CD4-positive, alpha-beta T cell treated with Interleukin-17A for 4 hours (primary cell): Measurements from ENCODE around the gene WDR49.
"Not testable (repeated sequence)": the region's sequence is repeated elsewhere in the genome, so short reads cannot be mapped to it uniquely, and the experiment has no call there.

Experiments
- DNase-seq: peaks from one replicate; pipeline ENCODE4 v3.0.0-alpha.2; 2020; ENCODE audit warnings: mixed read lengths

WDR49 gene

DNA sequence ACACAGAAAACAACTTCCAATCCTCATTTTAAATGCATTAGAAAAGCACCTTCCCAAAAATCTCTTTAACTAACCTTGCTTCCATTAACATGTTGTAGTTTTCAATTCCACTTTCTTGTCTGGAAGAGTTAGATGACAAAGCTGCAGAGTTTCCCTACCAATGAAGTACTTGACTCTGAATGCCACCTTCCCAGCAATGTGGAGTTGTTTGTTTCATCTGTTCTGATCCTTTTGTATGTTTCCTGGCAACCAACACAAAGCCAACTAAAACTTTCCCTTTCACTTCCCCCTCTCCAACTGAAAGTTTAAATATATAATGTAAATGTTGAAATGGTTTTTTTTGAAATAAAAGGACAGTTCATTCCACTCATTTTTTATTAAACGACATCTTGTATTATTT, at the start of gene WDR49:
TSS of gene WDR49 (minus strand) at position 183 of the 400 bp plus-strand sequence. CDS start 517 bp downstream, outside the sequence.
- DNase-seq = no peak

- DNase-seq = no peak
Measured at GRCh38 chr3:167700926-167701325, 47.2 kb upstream of the WDR49 start.

- DNase-seq = no peak
Measured at GRCh38 chr3:167700046-167700445, 46.3 kb upstream of the WDR49 start.

GRCh38 chr3:167694121-167694520, 40.4 kb upstream of the WDR49 start:
- DNase-seq = no peak

GRCh38 chr3:167691366-167691765, 37.6 kb upstream of the WDR49 start:
- peak; percentile 19 for DNase-seq

DNA sequence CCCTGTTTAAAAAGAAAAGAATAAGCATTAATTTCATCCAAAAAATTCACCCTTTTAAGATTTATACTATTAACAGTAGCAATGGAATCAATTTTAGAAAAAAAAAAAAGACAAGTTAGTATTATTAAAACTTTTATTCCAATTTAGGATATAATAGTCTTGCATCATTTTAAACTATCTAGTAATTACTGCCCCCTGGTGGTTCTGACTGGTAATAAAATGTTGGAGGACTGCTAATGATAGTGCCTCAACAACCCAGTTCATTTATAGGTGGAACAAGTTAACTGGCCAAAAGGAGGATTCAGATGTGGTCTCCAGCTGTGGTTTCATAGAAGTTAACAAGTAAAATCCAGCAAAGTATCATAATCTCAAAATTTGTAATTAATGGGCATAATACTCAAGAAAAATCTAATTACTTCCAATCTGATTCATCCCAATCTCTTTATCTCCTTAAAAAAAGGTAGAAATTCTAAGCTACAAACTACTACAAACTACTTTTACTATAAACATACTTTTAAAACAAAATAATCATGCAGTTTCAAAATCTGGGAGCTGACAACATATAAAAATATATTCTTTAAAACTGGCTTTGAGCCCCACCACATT, 30.7 kb upstream of the WDR49 start:
- peak; percentile 60 for DNase-seq

DNA sequence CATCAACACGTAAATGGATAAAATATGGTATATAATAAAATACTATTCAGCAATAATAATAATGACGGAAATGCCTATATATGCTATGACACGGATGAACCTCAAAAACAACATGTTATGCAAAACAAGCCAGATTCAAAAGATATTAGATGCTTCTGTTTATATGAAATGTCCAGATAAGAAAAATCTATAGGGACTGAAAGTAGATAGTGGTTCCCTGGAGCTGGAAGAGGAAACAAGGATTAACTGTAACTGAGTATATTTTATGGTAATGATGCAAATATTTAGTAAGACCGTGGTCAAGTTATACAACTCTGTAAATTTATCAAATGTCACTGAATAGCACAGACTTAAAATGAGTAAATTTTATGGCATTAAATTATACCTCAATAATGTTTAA, 25.8 kb upstream of the WDR49 start:
- DNase-seq = no peak

DNA sequence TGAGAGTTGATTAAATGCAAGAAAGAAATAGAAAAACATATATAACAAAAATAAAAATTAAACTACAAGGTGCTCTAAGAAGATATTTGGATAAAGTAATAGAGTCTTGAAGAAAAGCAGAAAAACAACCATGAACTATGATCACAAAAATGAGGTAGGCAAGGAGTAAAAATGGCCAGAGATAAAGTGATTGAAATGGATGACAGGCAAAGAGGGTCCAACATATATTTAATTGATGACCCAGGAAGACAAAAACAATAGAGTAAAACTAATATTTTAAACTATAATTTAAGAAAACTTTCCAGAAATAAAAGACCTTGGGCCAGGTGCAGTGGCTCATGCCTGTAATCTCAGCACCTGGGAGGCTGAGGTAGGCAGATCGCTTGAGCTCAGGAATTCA, 22.1 kb upstream of the WDR49 start:
- no peak for DNase-seq

- no peak for DNase-seq
Measured at GRCh38 chr3:167673221-167673620, 19.5 kb upstream of the WDR49 start.

DNA sequence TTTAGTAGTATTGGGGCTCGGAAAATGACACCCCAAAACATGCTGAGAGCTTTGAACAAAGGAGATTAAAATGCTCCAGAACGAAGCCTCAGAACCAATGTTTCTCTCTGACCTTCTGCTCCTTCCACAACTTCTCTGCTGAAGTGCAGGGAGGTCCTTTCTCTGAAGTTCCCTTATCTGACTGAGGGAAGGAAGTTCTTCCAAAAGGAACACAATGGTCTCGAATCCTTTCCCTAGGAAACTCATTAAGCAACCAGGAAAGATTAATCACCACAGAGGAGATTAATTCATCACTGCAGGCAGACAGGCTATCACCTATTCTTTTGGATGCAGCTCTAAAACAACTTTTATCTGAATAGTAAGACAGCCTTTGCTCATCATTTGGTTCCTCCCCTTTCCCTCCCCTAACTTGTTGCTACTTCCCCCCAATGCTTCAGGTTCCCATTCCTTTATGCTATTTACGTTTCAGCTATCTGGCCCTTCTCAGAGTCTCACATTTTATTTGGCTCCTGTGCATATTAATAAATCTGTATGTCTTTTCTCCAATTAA, 18.2 kb upstream of the WDR49 start:
- DNase-seq = no peak

- DNase-seq = no peak
Measured at GRCh38 chr3:167669699-167670098, 16.0 kb upstream of the WDR49 start.

- DNase-seq = no peak
Measured at GRCh38 chr3:167668651-167669050, 14.9 kb upstream of the WDR49 start.

DNA sequence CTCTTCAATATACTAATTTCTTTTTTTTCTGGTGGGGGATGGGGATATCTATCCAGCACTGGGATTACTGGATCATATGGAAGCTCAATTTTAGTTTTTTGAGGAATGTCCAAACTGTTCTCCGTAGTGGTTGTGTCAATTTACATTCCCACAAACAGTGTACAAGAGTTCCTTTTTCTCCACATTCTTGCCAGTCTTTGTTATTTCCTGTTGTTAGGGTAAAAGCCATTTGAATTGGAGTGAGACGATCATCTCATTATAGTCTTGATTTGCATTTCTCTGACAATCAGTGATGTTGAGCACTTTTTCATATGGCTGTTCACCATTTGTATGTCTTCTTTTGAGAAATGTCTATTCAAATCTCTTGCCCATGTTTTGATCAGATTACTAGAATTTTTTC, 12.8 kb upstream of the WDR49 start:
- DNase-seq = no peak

DNA sequence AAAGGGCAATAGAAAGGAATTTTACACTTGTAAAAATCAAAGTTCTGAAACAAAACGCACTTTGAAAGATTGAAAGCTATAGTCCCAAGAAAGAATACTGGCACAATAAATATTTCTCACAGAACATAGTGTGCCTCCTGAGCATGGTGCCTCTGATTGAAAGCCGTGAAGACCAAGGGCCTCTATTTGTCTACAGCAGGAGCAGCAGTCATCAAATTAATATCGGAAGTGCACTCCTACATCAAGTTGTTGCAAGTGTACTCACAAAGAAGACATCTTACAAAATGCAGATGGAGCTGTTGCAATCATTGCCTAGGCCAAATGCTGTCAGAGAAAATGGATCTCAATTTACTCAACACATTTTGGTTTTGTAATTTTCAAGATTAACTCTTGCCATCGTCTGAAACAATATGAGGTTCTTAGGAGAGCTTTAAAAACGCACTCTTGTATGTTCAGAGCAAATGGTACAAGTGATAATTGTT, 9.2 kb upstream of the WDR49 start:
- DNase-seq = no peak

DNA sequence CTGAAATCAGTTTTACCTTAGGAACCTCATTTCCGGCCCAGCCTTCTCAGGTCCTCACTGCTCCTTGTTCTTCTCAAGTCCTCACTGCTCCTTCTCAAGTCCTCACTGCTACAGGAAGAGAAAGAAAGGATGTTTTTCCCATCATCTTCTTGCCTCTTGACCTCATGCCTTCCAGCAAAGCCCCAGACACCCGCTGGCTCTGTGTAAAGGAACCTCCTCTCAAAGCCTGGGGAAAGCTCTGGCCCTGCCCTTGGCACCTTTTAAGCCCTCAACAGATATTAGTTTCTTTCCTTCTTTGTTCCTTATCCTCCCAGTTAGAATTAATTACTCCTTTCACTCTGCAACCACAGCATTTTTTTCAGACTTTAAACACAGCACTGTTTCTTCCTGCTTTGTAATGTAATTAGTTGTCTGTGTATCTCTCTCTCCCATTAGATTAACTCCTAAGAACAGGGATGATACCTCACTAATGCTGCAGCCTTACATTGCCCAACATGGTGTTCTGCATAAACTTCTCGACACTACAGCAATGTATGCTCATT, 4.0 kb upstream of the WDR49 start:
- DNase-seq = no peak

- no peak for DNase-seq
Measured at GRCh38 chr3:167656821-167657220, 3.1 kb upstream of the WDR49 start.

DNA sequence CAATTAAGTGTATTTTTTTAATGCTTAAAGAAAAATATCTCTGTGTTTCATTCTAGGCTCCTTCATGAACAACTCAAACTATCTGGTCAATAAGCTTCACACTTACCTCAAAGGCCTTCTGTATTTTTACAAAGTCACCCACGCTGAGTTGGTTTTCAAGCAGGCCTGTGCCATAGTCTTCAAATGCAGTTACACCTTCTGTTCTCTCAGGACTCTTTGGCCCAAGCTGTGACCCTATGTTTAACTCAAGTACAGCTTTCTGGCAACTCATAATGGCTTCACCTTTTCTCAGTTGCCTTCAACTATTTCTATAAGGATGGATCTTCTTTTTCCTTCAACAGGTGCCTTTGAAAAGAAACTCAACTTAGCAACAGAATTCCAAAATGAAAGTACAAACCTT, 587 bp downstream of the WDR49 start:
- DNase-seq = no peak

DNA sequence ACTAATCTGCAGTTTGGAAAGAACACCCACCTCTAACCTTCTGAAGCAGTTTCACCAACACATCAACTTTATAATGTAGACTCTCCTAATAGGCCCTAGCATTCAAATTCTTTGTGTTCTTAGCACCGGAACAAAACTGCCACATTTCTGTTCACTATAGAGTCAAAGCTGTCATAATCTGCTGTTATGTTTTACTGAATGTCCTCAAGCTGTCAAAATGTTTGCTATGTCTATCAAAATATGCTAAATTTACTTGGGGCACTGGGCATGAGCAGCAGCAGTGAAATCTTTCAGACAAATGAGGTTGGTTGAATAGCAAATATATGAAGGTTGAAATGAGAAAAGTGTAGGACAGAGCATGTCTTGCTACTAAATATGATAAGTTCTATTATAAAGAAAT, 1.9 kb downstream of the WDR49 start:
- DNase-seq = no peak

DNA sequence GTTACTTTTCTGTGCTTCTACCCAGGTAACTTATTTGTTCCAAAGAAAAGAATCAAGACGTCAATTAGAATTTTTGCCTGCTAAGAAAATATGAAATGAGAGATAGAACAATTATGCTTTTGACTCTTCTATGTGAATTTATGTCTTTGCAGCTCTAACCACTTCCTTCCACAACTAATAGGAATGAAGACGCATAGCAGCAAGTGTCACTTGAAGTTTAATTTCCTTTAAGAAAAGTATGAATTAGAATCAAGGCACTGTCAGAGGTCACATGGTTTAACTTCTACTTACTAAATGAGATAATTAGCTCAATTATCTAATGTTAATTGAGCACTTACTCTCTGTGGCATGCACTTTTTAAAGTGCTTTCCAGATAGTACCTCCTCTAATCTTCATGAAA, 3.3 kb downstream of the WDR49 start:
- no peak for DNase-seq

DNA sequence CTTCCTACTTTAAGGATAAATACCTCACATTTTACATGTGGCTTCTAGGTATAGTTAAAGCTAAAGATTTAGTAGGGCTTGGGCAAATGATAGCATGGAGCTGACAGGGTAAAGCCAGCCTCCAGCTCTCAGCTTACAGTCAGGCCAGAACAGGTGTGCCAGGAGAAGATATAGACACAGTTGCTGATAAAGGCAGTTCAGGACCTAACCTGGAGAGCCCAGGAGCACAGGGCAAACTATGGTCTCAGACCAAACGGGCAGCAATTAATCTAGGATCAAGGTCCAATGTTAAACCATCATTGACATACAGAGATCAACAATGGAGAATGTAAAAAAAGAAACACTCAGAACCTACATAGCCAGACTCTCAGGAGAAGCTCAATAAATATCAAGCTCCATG, 4.0 kb downstream of the WDR49 start:
- no peak for DNase-seq

DNA sequence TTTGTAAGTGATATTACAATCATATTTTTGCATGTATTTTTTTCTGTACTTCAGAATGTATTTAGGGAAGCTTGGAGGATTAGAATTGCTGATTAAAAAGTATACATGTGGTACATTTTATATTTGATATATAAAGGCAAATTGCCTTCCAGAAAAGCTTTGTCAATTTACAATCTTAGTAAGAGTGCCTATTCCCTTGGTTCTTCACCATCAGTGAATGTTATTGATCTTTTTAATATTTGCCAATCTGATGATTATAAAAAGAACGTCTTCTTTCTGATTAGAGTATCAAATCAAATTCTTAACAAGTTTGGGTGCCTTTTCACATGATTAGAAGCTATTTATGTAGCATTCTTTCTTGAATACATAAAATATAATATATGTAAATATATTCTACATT, 9.1 kb downstream of the WDR49 start:
- no peak for DNase-seq

DNA sequence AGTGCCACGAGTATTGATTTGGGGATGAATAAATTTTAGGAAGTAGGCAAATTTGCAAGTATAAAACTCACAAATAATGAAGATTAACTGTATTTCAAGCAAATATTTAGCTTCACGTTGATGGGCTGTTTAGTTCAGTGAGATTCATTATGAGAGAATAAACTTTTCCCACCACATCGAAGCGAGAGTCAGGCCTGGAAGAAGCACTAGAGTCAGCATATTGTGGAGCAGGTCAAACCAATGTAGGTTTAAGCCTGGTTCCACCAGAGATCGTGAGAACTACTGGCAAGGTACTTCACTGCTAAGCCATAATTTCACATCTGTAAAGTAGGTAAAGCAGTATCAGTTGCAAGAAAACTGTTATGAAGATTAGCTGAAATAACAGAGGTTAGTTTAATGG, 22.3 kb downstream of the WDR49 start:
- no peak for DNase-seq

- DNase-seq = no peak
Measured at GRCh38 chr3:167626490-167626889, 27.3 kb downstream of the WDR49 start.

- no peak for DNase-seq
Measured at GRCh38 chr3:167615030-167615429, 38.7 kb downstream of the WDR49 start.

GRCh38 chr3:167614196-167614595, 39.5 kb downstream of the WDR49 start:
- not testable (repeated sequence) for DNase-seq
